Esophagus squamous epithelium (tissue), 4 donors: ENCODE measurements around the gene RNASEL.

Experiments
- CTCF ChIP-seq, 6 experiments: fragments of 450-650 bp in 4 of 6; fragments of 200-600 bp in 2 of 6; sonication (generic) in 2 of 6; IDR thresholded peaks; one replicate each; pipeline ENCODE4 v1.5.1; 2016 to 2019; ENCODE audit warnings: antibody characterized with exemption in 6 of 6, mild to moderate bottlenecking in 4 of 6, moderate library complexity in 4 of 6
- POLR2A ChIP-seq, 4 donors: fragments of 450-650 bp; IDR thresholded peaks; one replicate each; pipeline ENCODE4 v1.6.1; 2017; ENCODE audit warnings: antibody characterized with exemption in 4 of 4, mild to moderate bottlenecking in 4 of 4, moderate library complexity in 3 of 4

GRCh38 chr1:182552527-182552926 is 36.5 kb downstream of the RNASEL start:
- TF ChIP-seq POLR2A (IDR thresholded peaks at IDR 0.05) (no peak), CTCF (IDR thresholded peaks at IDR 0.05) (no peak)
